IMR-90 (cell line): ENCODE results near the gene DAPK1. TPM values are rescaled to one million over a fixed set of nuclear protein-coding genes. Genes with fewer than 3 reads are reported as not detected.

Source experiments
- ATAC-seq: fragments of 200-7000 bp; cut with Tn5 transposase; 2 replicates; pipeline ENCODE4 v1.9.1; 2020; ENCODE audit warnings: low read depth, mild to moderate bottlenecking, moderate library complexity
- BruUV-seq: library from RNA; stranded (reverse); fragments of 400-500 nt; replicated peaks from 2 replicates; lab custom pipeline; 2021; lab: Mats Ljungman, UMichigan
- CTCF ChIA-PET: fragments of 300-600 bp; formaldehyde crosslinking; extraction: SDS; loops from one replicate; lab custom pipeline; 2021; ENCODE audit warnings: antibody characterized with exemption; lab: Yijun Ruan, JAX
- POLR2A ChIA-PET: fragments of 300-600 bp; sonication (Branson Sonifier 250); formaldehyde crosslinking; loops from one replicate; lab custom pipeline; 2022; ENCODE audit warnings: antibody characterized with exemption; ENCODE audit not compliant: unreplicated experiment; lab: Charles Lee
- DNase-seq: peaks from one replicate; pipeline ENCODE4 v3.0.0; 2013
- H2AFZ ChIP-seq: replicated peaks from 2 replicates; pipeline ENCODE3; 2013; ENCODE audit warnings: low read length, mild to moderate bottlenecking; ENCODE audit not compliant: poor library complexity
- H2AK5ac ChIP-seq: 2 replicates; pipeline ENCODE4 v1.6.1; 2013; ENCODE audit warnings: low read depth, low read length, inconsistent platforms
- H2AK9ac ChIP-seq: replicated peaks from 2 replicates; pipeline ENCODE3; 2013; ENCODE audit warnings: mild to moderate bottlenecking, low read depth, low read length, moderate library complexity; ENCODE audit not compliant: poor library complexity
- H2BK120ac ChIP-seq: 2 replicates; pipeline ENCODE4 v1.6.1; 2013; ENCODE audit warnings: low read depth, low read length, inconsistent platforms
- H2BK15ac ChIP-seq: 3 replicates; pipeline ENCODE4 v1.6.1; 2013; ENCODE audit warnings: low read depth, low read length, inconsistent platforms
- H2BK20ac ChIP-seq: 2 replicates; pipeline ENCODE4 v1.6.1; 2013; ENCODE audit warnings: low read depth, mild to moderate bottlenecking, inconsistent platforms, low read length, moderate library complexity
- H2BK5ac ChIP-seq: 2 replicates; pipeline ENCODE4 v1.6.1; 2013; ENCODE audit warnings: mild to moderate bottlenecking, low read depth, low read length, inconsistent platforms; ENCODE audit not compliant: poor library complexity, severe bottlenecking
- H3K14ac ChIP-seq: replicated peaks from 2 replicates; pipeline ENCODE4 v1.6.1; 2013; ENCODE audit warnings: low read depth, low read length, inconsistent platforms
- H3K18ac ChIP-seq: 2 replicates; pipeline ENCODE4 v1.6.1; 2013; ENCODE audit warnings: low read depth, low read length, control low read depth
- H3K23ac ChIP-seq: 2 replicates; pipeline ENCODE4 v1.6.1; 2013; ENCODE audit warnings: low read depth, low read length, inconsistent platforms
- H3K27ac ChIP-seq: 2 replicates; pipeline ENCODE4 v1.5.1; 2013; ENCODE audit warnings: mild to moderate bottlenecking, control low read depth, low read length; ENCODE audit not compliant: insufficient read depth
- H3K27me3 ChIP-seq: 2 replicates; pipeline ENCODE4 v1.6.1; 2013; ENCODE audit warnings: low read length; ENCODE audit not compliant: control insufficient read depth, insufficient read depth
- H3K36me3 ChIP-seq: 2 replicates; pipeline ENCODE4 v1.6.1; 2013; ENCODE audit warnings: low read length, mixed read lengths; ENCODE audit not compliant: control insufficient read depth, insufficient read depth
- H3K4ac ChIP-seq: 2 replicates; pipeline ENCODE4 v1.6.1; 2013; ENCODE audit warnings: low read depth, low read length, inconsistent platforms
- H3K4me1 ChIP-seq: 2 replicates; pipeline ENCODE4 v1.6.1; 2013; ENCODE audit warnings: low read length, mixed read lengths; ENCODE audit not compliant: control insufficient read depth, insufficient read depth
- H3K4me2 ChIP-seq: 2 replicates; pipeline ENCODE4 v1.6.1; 2013; ENCODE audit warnings: low read depth, mild to moderate bottlenecking, control low read depth, low read length, moderate library complexity
- H3K4me3 ChIP-seq: 2 replicates; pipeline ENCODE4 v1.5.1; 2013; ENCODE audit warnings: low read depth, mild to moderate bottlenecking, control low read depth, low read length, moderate library complexity; ENCODE audit not compliant: insufficient read depth
- H3K56ac ChIP-seq: 2 replicates; pipeline ENCODE4 v1.6.1; 2013; ENCODE audit warnings: low read length, inconsistent platforms; ENCODE audit not compliant: insufficient read depth; ENCODE audit errors: extremely low read depth
- H3K79me1 ChIP-seq, 2 experiments: 2 replicates each; pipeline ENCODE4 v1.6.1; 2013; ENCODE audit warnings: low read length in 2 of 2, inconsistent platforms in 1 of 2, low read depth in 1 of 2
- H3K9ac ChIP-seq: 2 replicates; pipeline ENCODE4 v1.6.1; 2013; ENCODE audit warnings: low read depth, low read length, control low read depth
- H3K9me1 ChIP-seq: 2 replicates; pipeline ENCODE4 v1.6.1; 2013; ENCODE audit warnings: low read length, inconsistent platforms; ENCODE audit not compliant: insufficient read depth
- H3K9me3 ChIP-seq: 2 replicates; pipeline ENCODE4 v1.6.1; 2013; ENCODE audit warnings: low read length; ENCODE audit not compliant: control insufficient read depth, insufficient read depth
- H4K20me1 ChIP-seq: 2 replicates; pipeline ENCODE4 v1.6.1; 2013; ENCODE audit warnings: low read length, inconsistent platforms; ENCODE audit not compliant: insufficient read depth
- H4K5ac ChIP-seq: 2 replicates; pipeline ENCODE4 v1.6.1; 2013; ENCODE audit warnings: mild to moderate bottlenecking, low read depth, low read length, control low read depth
- H4K8ac ChIP-seq, 2 experiments: 2 replicates each; pipeline ENCODE4 v1.6.1; 2013; ENCODE audit warnings: low read depth in 2 of 2, low read length in 2 of 2, control low read depth in 1 of 2, inconsistent platforms in 1 of 2
- H4K91ac ChIP-seq: 2 replicates; pipeline ENCODE4 v1.6.1; 2013; ENCODE audit warnings: low read depth, low read length, inconsistent platforms; ENCODE audit not compliant: insufficient read depth
- BHLHE40 ChIP-seq: fragments of 150-350 bp; IDR thresholded peaks from 2 replicates; pipeline ENCODE4 v1.6.1; 2016; ENCODE audit warnings: mild to moderate bottlenecking, low read depth, low read length
- CEBPB ChIP-seq: IDR thresholded peaks from 2 replicates; pipeline ENCODE4 v1.6.1; 2012; ENCODE audit warnings: low read depth, low read length, improper control_type of control experiment
- MAFK ChIP-seq: IDR thresholded peaks from 2 replicates; pipeline ENCODE4 v1.6.1; 2012; ENCODE audit warnings: low read depth, low read length, improper control_type of control experiment
- MAZ ChIP-seq: IDR thresholded peaks from 2 replicates; pipeline ENCODE4 v1.6.1; 2012; ENCODE audit warnings: low read depth, mild to moderate bottlenecking, low read length, improper control_type of control experiment, moderate library complexity, borderline replicate concordance
- POLR2A ChIP-seq: IDR thresholded peaks from 2 replicates; pipeline ENCODE4 v1.6.1; 2012; ENCODE audit warnings: mild to moderate bottlenecking, low read depth, low read length
- SMC3 ChIP-seq: fragments of 150-350 bp; IDR thresholded peaks from 2 replicates; pipeline ENCODE4 v1.6.1; 2016; ENCODE audit warnings: low read depth, mild to moderate bottlenecking, antibody characterized with exemption, low read length, moderate library complexity
- WGBS, 2 experiments: methylation state at CpG; one replicate each; pipeline versions ENCODE4 v1.1.5 to v1.1.7; 2013; ENCODE audit warnings: missing lambda C conversion rate in 2 of 2; ENCODE audit not compliant: insufficient read length in 1 of 2; ENCODE audit errors: extremely low coverage in 2 of 2; 5-methylcytosine and 5-hydroxymethylcytosine counted together
- dilution Hi-C: fragments of 300-500 bp; cut with HindIII; formaldehyde crosslinking; loops from one replicate; pipeline ENCODE4 v1.14.3; 2018; ENCODE audit warnings: low sequenced_read_pairs; ENCODE audit not compliant: unreplicated experiment
- in situ Hi-C: fragments of 300-500 bp; cut with MboI; formaldehyde crosslinking; loops from 3 replicates; pipeline ENCODE4 v1.14.3; 2019; ENCODE audit warnings: low sequenced_read_pairs, inconsistent platforms, mixed read lengths
- intact Hi-C: fragments of 100-400 bp; cut with micrococcal nuclease; formaldehyde crosslinking; loops from 2 replicates; pipeline ENCODE4 v1.10.0; 2022
- polyA plus RNA-seq, 3 experiments: library from polyadenylated mRNA; depleted of rRNA; stranded (reverse); fragments of >200 nt; gene quantifications; 2 replicates each; pipeline ENCODE4 v1.2.3, GENCODE V29; 2012; ENCODE audit warnings: low replicate concordance in 1 of 3
- total RNA-seq: library from RNA; depleted of rRNA; stranded (reverse); fragments of >200 nt; gene quantifications from 2 replicates; pipeline ENCODE4 v1.2.3, GENCODE V29; 2012
- TF ChIP-seq, protein P1 (sequence below): conservative IDR thresholded peaks from 2 replicates; pipeline ENCODE4 v1.5.1; 2012; ENCODE audit warnings: mild to moderate bottlenecking, low read depth, low read length, improper control_type of control experiment
- TF ChIP-seq, protein P2 (sequence below): fragments of 150-350 bp; IDR thresholded peaks from 2 replicates; pipeline ENCODE4 v1.6.1; 2016; ENCODE audit warnings: low read depth, mild to moderate bottlenecking, low read length, moderate library complexity, borderline replicate concordance

DAPK1 gene
- total and polyA plus RNA-seq, 2 of the 4 experiments (the other 2 are of a cell fraction): under 0.01 to 0.03 TPM

DNA sequence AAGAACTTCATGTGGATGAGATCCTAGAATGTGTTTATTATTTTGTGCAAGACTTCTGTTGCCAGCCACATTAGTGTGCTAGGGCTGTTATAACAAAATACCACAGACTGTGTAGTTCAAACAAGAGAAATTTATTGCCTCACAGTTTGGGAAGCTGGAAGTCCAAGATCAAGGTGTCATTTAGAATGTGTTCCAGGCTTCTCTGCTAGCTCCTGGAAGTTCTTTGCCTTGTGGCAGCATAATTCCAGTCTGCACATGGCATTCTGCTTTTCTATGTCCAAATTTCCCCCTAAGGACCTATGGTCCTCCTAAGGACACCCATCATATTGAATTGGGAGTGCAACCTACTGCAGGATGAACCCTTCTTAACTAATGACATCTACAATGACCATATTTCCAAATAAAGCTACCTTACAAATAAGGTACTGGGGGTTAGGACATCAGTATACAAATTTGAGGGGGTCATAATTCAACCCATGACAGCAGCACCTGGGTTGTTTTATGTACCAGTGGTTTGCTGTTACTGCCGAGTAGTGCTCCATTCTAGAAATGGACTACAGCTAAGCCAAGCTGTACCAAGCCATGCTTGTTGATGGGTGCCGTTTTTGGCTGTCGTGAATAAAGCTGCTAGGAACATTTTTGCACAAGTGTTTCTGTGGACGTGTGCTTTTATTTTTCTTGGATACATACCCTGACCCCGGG, 52.7 kb downstream of the DAPK1 start:
- no peak overlapping the region for H3K4me3 ChIP-seq
- POLR2A ChIA-PET: no interaction called here
- no peak for ATAC-seq

More for the DNA sequence above, 52.7 kb downstream of the DAPK1 start:
- Histone ChIP-seq H3K27ac (no peak overlapping the region), H2BK120ac (no peak overlapping the region), H3K18ac (no peak overlapping the region), H3K27me3 (peaks cover 1% of the 10 kb centered on the region; the same call in 1 of the 2 replicates), H3K9ac (no peak overlapping the region), H3K23ac (no peak overlapping the region), H3K56ac (no peak overlapping the region), H3K9me1 (no peaks in the 10 kb centered on the region), H2BK20ac (no peak overlapping the region), H4K20me1 (no peaks in the 10 kb centered on the region), H3K14ac (no peak overlapping the region), H2AFZ (no peak overlapping the region), H4K8ac (no peak overlapping the region), H4K91ac (no peak overlapping the region), H3K36me3 (no peaks in the 10 kb centered on the region), H3K4ac (no peak overlapping the region), H2BK5ac (no peak overlapping the region), H3K9me3 (no peaks in the 10 kb centered on the region), H4K5ac (no peak overlapping the region), H2AK5ac (no peak overlapping the region), H2AK9ac (no peak overlapping the region), H3K4me1 (no peaks in the 10 kb centered on the region), H2BK15ac (no peak overlapping the region), H3K4me2 (no peak overlapping the region), H3K79me1 (no peaks in the 10 kb centered on the region)
- intact Hi-C loops: no loop called here
- in situ Hi-C loops: no loop called here
- TF ChIP-seq, protein P1, sequence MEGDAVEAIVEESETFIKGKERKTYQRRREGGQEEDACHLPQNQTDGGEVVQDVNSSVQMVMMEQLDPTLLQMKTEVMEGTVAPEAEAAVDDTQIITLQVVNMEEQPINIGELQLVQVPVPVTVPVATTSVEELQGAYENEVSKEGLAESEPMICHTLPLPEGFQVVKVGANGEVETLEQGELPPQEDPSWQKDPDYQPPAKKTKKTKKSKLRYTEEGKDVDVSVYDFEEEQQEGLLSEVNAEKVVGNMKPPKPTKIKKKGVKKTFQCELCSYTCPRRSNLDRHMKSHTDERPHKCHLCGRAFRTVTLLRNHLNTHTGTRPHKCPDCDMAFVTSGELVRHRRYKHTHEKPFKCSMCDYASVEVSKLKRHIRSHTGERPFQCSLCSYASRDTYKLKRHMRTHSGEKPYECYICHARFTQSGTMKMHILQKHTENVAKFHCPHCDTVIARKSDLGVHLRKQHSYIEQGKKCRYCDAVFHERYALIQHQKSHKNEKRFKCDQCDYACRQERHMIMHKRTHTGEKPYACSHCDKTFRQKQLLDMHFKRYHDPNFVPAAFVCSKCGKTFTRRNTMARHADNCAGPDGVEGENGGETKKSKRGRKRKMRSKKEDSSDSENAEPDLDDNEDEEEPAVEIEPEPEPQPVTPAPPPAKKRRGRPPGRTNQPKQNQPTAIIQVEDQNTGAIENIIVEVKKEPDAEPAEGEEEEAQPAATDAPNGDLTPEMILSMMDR: no peak
- TF ChIP-seq SMC3 (no peak), MAZ (no peak), MAFK (no peak), POLR2A (no peak), CEBPB (no peak), BHLHE40 (no peak)
- TF ChIP-seq, protein P2, sequence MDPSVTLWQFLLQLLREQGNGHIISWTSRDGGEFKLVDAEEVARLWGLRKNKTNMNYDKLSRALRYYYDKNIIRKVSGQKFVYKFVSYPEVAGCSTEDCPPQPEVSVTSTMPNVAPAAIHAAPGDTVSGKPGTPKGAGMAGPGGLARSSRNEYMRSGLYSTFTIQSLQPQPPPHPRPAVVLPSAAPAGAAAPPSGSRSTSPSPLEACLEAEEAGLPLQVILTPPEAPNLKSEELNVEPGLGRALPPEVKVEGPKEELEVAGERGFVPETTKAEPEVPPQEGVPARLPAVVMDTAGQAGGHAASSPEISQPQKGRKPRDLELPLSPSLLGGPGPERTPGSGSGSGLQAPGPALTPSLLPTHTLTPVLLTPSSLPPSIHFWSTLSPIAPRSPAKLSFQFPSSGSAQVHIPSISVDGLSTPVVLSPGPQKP: no peak
- no peak for DNase-seq
- CTCF ChIA-PET: interaction anchor here (1.2 kb wide), 1 partner anchor 16 kb away, joined by 3 read pairs; no protein-coding TSS in a partner anchor
- BruUV-seq: no TSS peak
- dilution Hi-C loops: no loop called here
- 71% methylated on average over 3 of the region's 5 CpGs; no CpG with 5 or more reads in 1 of the 2 experiments for WGBS, 2 experiments
